ENCODE measurements around the gene ISCU.

ISCU gene

GRCh38 chr12:108527166-108527496 lies 35.3 kb upstream of the ISCU start:
- Histone ChIP-seq H3K4me2 (ENCODE audit: low read depth, low read length, poor library complexity, severe bottlenecking) (no peak overlapping the region), H3K27ac (ENCODE audit: low read depth, low read length) (no peak overlapping the region)

GRCh38 chr12:108530161-108530560 lies 32.2 kb upstream of the ISCU start:
- no peaks in the 10 kb centered on the region for H3K9me2 ChIP-seq (replicated peaks; ENCODE audit: insufficient read depth, low read length)
- no peak overlapping the region for H2AFZ ChIP-seq (ENCODE audit: low read depth, low read length, severe bottlenecking)
- no peak overlapping the region for H3K4me2 ChIP-seq (ENCODE audit: low read depth, low read length, poor library complexity, severe bottlenecking)
- no peaks in the 10 kb centered on the region for H3K27me3 ChIP-seq (ENCODE audit: low read length)
- no peaks in the 10 kb centered on the region for H3K79me2 ChIP-seq (ENCODE audit: insufficient read depth, low read length)
- H3F3A ChIP-seq (ENCODE audit: insufficient read depth), result peaks cover 5% of the 10 kb centered on the region; the same call in 1 of the 2 replicates
- H4K20me1 ChIP-seq (ENCODE audit: low read depth, low read length), result no peaks in the 10 kb centered on the region
- peaks cover 22% of the 10 kb centered on the region; the same call in 1 of the 2 replicates for H3K36me3 ChIP-seq (ENCODE audit: low read length)
- no peaks in the 10 kb centered on the region for H3K9me3 ChIP-seq (ENCODE audit: insufficient read depth, low read length)
- no peak for TF ChIP-seq EZH2phosphoT487 (conservative IDR thresholded peaks at IDR 0.05; ENCODE audit: low read length)
- no peak for TF ChIP-seq CTCF (IDR thresholded peaks at IDR 0.05; ENCODE audit: insufficient read depth, low read length, poor library complexity, severe bottlenecking)
- no peak overlapping the region for H3K9ac ChIP-seq (ENCODE audit: low read length)
- no peak overlapping the region for H3K4me3 ChIP-seq (ENCODE audit: insufficient read depth, low read length, poor library complexity, severe bottlenecking)
- no peak overlapping the region for H3K27ac ChIP-seq (ENCODE audit: low read depth, low read length)

More at GRCh38 chr12:108527166-108527496, 35.3 kb upstream of the ISCU start:
- Histone ChIP-seq H3K4me3 (ENCODE audit: insufficient read depth, low read length, poor library complexity, severe bottlenecking) (no peak overlapping the region), H3K79me2 (ENCODE audit: insufficient read depth, low read length) (no peaks in the 10 kb centered on the region), H3F3A (ENCODE audit: insufficient read depth) (peaks cover 9% of the 10 kb centered on the region; the same call in 1 of the 2 replicates), H3K27me3 (ENCODE audit: low read length) (no peaks in the 10 kb centered on the region), H4K20me1 (ENCODE audit: low read depth, low read length) (no peaks in the 10 kb centered on the region), H2AFZ (ENCODE audit: low read depth, low read length, severe bottlenecking) (no peak overlapping the region), H3K9me3 (ENCODE audit: insufficient read depth, low read length) (no peaks in the 10 kb centered on the region), H3K9me2 (replicated peaks; ENCODE audit: insufficient read depth, low read length) (no peaks in the 10 kb centered on the region), H3K9ac (ENCODE audit: low read length) (no peak overlapping the region), H3K36me3 (ENCODE audit: low read length) (peaks cover 18% of the 10 kb centered on the region)
- TF ChIP-seq EZH2phosphoT487 (conservative IDR thresholded peaks at IDR 0.05; ENCODE audit: low read length), result no peak
- no peak for TF ChIP-seq CTCF (IDR thresholded peaks at IDR 0.05; ENCODE audit: insufficient read depth, low read length, poor library complexity, severe bottlenecking)

GRCh38 chr12:108531929-108532848 lies 30.2 kb upstream of the ISCU start:
- Histone ChIP-seq H3K4me2 (ENCODE audit: low read depth, low read length, poor library complexity, severe bottlenecking) (no peak overlapping the region), H3K79me2 (ENCODE audit: insufficient read depth, low read length) (0 out of 2 replicates have a peak, but pooled peaks cover 3% of the 10 kb centered on the region), H4K20me1 (ENCODE audit: low read depth, low read length) (no peaks in the 10 kb centered on the region), H3K9me3 (ENCODE audit: insufficient read depth, low read length) (no peaks in the 10 kb centered on the region), H3K4me3 (ENCODE audit: insufficient read depth, low read length, poor library complexity, severe bottlenecking) (no peak overlapping the region), H3K27me3 (ENCODE audit: low read length) (no peaks in the 10 kb centered on the region), H3K36me3 (ENCODE audit: low read length) (peaks cover 37% of the 10 kb centered on the region; the same call in 1 of the 2 replicates), H2AFZ (ENCODE audit: low read depth, low read length, severe bottlenecking) (no peak overlapping the region), H3K9me2 (replicated peaks; ENCODE audit: insufficient read depth, low read length) (no peaks in the 10 kb centered on the region), H3F3A (ENCODE audit: insufficient read depth) (peaks cover 5% of the 10 kb centered on the region; the same call in 1 of the 2 replicates), H3K27ac (ENCODE audit: low read depth, low read length) (no peak overlapping the region), H3K9ac (ENCODE audit: low read length) (no peak overlapping the region)
- TF ChIP-seq EZH2phosphoT487 (conservative IDR thresholded peaks at IDR 0.05; ENCODE audit: low read length), result no peak
- TF ChIP-seq CTCF (IDR thresholded peaks at IDR 0.05; ENCODE audit: insufficient read depth, low read length, poor library complexity, severe bottlenecking), result no peak
